Dedifferentiated amniotic fluid mesenchymal stem cell (primary cell): ENCODE data around the gene RAD51B.
A peak's percentile ranks its signal among the peaks of the same experiment; 100 is the strongest.

Experiments used
- DNase-seq: peaks from one replicate; pipeline ENCODE4 v3.0.0-alpha.2; 2016; ENCODE audit errors: extremely low spot score

The RAD51B gene

DNA sequence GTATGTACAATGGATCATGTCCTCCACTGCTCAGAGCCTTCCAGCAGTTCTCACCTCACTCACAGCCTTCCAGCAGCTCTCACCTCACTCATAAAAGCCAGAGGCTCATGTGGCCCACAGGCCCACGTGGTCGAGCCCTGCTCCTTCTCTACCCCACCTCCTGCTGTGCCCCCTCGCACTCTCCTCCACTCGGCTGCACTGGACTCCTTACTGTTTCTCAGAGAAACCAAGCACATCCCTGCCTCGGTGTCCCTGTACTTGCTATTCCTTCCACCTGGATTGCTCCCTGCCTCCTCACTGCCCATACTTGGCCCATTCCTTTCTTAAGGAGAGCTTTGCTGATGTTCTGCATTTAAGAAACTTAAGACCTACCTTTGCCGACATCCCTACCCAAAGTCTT, 753.5 kb downstream of the RAD51B start:
- DNase-seq: no peak

DNA sequence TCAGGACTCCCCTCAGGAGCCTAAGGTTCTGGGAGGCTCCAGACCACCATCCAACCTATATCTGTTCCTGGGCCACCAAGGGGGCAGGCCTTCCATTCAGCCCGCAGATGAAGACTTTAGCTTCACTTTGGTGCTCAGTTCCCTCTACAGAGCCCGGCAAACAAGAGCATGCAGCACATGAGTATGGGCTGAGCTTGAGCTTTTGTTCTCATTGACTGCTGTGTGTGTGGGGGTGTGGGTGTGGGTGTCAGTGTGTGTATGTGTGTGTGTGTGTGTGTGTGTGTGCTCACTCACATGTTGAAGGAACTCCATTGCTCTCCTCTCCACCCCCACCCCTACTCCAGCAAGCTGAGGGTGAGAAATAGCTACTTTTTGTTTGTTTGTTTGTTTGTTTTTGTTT, 754.1 kb downstream of the RAD51B start:
- DNase-seq: no peak

DNA sequence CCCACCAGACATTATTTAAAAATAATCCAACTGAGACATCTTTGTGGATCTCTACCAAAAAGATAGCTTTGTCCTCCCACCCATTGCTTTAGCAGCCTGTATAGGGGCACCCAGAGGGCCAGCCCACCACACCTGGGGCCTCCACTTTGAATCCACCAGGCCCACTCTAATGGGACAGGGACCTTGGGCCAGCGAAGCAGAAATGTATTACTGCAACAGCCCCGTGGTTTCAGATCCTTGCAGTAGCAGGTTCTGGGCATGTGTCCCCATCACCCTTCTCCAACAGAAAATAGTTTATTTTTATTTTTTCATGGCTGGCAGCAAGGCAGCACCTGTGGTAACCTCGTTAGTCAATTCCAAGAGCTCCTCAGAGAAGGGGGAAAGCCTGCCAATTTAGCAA, 754.9 kb downstream of the RAD51B start:
- DNase-seq: no peak

DNA sequence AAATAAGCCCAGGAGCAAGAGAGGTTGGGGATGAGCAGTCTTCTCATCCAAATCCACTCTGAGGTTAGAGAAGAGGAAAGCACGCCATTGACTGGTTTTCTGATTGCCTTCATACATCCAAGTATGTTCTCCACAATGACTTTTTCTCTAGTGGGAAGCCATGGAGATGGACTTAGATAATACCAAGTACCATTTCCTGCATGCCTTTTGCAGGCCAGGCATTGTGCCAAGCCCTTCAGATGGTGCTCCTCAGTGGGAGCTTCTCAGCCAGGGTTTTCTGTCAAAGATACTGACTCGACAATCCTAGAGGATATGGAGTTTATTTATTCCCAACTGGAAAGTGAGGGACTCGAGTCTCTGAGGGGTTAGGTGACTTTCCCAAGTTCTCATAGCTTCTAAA, 755.3 kb downstream of the RAD51B start:
- DNase-seq: no peak

DNA sequence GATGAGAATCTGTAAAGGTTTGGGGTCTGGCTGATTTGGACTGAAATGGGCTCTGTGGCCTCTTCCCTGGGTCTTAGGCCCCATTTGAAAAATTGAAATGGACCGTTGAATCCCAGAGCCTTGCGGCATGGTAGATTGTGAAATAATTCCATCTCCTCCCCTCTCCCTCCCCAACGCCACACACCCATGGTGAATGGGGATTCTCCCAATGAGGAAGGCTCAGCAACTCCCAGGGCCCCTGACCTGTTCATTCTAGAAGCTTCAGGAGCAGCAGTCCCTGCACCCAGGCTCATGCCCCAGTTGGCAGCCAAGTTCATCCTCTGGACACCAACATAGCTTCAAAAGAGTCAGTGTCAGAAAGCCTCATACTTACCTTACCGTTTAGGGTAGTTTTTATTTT, 755.8 kb downstream of the RAD51B start:
- no peak for DNase-seq

DNA sequence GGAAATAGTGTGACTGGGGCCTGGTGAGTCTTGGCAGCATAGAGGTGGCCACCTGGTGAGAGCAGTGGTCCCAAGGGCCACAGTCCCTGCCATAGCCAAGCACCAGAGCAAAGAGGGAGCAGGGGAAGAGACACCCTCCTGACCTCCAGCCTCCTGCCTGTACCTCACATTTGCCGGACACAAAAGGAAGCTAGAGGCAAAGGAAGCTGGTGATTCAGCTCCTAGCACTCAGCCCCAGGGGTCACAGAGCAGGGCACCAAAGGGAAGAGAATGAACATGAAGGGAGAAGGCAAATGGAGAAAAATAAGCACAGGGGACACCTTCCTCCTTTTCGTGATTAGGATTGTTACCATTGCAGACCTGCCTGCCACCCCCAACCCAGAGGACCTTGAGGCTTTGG, 756.5 kb downstream of the RAD51B start:
- no peak for DNase-seq

DNA sequence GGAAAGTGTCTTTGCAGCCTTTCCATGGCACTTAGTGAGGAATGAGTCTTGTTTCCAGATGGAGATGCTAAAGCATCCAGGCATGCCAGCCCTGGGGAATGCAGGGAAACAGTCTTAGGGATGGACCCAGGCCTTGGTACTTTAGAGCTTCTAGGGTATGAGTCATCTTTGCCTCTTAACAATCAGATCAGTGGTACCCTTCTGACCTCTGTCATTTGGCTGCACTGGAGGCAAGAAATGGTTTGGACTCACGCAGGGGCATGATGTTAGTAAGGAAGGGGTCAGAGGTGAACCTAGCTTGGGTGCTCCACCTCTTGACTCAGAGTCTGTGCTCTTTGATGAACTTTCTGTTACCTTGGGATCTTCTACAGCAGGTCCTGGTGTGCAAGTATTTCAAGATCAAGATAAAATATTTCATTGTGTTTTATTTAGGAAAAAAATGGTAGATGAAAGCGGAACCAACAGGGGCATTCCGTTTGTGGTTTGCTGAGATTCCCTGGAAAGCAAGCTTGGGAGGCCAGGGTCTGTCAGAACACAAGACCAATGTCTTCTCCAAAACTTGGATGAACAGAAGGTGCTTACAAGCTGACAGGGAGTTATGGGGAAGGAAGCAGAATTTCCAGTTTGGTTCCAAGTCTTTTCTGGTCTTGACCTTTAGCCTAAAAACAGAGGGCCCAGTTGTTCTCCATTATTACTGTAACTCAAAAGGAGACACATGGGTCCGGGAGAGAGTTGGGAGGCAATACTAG, 757.1 kb downstream of the RAD51B start:
- no peak for DNase-seq

DNA sequence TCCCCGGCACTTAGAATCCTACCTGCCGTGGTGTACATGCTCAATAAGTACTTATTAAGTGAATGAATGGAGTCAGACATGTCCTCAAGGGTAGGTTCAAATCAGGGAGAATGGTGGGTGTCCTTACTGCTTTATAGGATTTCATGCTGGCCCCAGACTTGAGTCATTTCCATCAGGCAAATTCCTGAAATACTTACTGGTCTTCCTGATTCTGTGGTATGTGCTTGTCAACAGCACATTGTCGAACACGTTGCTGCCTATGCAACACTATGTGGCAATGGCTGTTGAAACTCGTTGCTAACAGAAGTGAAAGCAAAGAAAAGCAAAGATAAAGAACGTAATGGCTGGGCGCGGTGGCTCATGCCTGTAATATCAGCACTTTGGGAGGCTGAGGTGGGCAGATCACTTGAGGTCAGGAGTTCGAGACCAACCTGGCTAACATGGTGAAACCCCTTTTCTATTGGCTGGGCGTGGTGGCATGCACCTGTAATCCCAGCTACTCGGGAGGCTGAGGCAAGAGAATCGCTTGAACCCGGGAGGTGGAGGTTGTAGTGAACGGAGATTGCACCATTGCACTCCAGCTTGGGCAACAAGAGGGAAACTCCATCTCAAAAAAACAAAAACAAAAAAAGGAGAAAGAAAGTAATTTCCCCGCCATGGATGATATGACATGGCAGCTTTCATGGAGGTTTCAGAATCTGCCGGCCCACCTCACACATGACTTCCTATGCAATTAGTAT, 758.4 kb downstream of the RAD51B start:
- peak; percentile 89 for DNase-seq

DNA sequence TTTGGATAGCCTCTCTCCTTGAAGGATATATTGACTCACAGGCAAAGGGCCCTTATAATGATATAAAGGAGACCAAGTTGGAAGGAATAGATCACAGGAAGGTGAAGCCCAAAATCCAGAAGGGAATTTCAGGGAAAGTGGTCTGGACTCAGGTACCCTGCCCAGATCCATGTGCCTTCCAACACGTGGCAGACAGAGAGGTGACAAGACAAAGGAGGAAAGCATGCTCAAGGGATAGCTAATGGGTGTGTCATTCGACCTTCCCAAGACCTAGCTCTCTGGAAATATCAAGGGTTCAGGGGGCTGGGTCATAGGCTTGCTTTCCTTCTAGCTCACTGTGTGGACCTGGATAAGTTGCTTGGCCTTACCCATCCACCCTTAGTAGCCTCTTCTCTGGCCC, 759.0 kb downstream of the RAD51B start:
- no peak for DNase-seq

DNA sequence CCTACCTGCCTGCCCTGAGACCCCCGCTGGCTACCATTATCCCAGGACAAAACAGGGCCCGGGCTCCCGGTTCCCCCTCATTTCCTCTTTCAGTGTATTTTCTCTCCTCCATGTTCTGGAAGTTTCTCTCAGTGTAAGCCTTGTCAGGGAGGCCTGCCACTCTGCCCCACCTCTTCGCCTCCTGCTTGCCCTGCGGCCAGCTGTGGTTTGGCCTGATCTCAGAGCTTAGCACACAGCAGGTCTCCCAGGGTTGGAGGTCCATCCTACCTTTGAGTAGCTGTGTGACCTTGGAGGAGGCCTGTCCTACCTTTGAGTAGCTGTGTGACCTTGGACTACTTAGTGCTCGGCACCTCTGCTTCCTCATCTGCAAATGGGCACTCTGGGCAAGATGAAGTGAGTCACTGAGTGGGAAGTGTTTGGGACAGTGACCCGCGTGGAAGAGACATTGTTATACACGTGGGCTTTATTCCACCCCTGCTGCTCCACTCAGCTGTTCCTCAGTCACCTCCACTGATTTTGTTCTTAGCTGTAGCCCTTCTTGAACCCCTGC, 760.6 kb downstream of the RAD51B start:
- DNase-seq: no peak

DNA sequence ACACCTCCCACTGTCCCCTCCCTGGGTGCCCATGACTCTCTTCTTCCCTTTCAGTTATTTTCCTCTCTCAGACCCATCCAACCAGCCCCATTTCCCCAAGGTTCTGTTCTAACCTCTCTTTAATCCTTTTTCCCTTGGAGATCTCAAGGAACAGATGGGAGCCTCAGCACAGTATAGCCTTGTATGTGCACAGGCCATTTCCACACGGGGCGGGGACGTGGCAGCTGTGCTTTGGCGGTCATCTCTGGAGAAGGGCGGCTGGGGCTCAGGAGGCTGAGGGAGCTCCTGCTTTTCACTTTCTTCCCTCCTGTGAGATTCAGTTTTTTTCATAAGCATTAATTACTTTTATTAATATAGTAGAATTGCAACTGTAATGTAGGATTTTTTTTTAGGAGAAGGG, 761.1 kb downstream of the RAD51B start:
- DNase-seq: no peak

DNA sequence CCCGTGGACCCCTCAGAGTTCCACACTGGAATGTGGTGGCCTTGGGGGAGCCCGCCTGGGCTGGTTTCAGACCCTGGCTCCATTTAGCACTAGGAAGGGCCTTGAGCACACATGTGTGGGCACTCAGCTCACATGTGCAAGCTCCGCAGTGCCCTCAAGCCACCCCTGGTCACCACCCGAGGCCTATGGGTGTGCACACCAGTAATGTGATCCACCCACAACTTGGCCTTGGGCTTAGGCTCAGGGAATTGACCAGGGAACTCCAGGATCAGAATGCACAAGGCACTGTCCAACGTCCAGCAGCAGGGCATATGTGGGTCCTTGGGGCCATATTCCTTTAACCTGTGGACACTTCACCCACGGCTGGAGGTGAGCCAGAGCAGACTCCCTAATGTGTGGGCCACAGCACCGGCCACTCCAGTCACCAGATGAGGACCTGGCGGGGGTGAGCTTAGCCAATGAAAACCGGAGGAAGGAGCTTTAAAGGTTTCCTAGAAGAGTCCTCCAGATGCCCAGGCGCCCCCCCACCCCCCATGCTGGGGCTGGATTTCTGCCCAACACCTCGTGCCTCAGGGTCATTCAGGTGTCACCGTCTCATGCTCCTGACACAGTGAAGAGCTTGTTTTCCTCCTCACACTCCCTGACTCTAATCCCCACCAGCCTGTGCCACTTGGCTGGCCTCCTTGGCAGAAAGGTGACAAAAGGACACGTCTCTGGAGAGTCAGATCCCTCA, 764.1 kb downstream of the RAD51B start:
- DNase-seq: no peak

DNA sequence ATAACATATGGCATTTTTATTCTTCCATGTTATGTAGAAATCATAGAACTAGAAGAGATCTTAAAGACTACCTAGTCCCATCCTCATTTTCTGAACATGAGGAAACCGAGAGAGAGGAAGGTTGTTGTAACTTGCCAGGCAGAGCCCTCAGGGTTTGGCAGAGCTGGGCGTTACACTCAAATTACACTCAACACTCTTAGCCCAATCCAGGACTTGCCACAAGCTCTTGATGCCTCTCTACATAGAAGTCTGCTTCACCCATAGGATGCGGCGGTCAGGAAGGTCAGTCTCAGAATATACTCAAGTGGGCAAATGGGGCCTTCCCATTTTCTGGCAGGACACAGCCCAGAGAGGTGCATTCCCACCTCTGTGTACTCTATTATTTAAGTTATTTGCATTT, 765.2 kb downstream of the RAD51B start:
- DNase-seq: no peak

DNA sequence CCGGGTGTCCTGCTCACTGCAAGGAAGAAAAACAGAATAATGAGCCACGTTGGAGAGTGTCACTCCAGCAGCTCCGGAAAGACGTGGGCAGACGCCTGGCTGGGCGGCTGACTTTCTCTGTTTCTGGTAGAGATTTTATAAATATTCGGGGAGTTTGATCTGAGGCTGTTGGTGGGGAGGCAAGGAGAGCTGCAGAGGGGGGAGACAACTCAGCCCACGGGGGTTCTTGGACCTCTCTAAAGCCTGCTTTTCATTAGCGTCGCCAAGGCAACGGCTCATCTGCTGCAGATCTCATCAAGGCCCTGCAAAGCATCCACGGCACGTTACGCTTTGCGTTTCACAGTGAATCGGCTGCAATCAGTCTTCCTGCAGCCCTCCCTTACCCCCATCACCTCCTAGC, 766.1 kb downstream of the RAD51B start:
- no peak for DNase-seq

DNA sequence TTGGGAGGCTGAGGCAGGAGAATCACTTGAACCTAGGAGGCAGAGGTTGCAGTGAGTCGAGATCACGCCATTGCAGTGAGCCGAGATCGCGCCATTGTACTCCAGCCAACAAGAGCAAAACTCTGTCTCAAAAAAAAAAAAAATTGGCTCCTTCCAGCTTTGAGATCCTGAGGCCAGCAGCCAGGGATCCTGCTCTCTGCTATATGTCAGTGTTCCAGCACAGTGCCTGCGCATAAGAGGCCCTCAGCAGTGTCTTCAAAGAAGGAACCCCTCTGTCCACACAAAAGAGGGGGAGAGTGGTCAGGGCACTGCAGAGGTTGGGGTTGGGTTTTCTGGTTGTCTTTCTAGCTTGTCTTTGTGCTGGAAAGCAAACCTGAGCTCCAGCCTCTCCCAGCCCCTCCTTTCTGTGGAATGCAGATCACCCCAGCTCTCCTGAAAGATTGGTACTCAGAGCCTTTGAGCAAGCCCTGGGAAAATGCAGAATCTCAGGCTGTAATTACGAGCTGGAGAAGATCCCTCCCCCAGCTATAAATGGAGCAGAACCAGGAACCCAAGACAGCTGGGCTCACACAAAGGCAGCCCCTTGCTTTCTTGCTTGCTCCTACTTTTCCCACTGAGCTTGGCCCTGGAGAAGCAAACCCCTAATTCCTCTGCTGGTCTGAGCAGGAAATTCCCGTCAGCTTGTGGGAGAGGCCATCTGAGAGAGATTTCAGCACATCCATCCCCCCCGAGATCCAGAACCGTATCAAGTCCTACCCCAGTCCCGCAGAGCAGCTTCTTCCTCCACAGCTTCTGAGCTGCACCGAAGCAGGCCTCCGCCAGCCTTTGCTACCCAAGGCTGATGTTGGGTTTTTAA, 767.5 kb downstream of the RAD51B start:
- DNase-seq: no peak

DNA sequence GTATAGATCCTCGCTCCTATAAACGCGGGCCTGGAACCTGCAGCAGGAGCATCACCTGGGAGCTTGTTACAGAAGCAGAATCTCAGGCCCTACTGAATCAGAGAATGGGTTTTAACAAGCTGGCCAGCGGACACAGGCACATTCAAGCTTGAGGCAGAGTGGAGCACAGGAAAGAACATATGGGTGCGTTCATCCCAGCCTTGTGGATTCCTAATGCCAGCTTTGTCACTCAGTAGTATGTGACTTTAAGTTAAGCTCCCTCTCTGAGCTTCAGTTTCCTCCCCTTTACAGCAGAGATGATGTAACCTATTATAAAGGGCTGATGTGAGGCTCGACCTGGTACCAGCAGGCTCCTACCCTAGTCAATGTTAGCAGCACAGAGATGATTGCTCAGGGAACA, 768.4 kb downstream of the RAD51B start:
- DNase-seq: no peak

DNA sequence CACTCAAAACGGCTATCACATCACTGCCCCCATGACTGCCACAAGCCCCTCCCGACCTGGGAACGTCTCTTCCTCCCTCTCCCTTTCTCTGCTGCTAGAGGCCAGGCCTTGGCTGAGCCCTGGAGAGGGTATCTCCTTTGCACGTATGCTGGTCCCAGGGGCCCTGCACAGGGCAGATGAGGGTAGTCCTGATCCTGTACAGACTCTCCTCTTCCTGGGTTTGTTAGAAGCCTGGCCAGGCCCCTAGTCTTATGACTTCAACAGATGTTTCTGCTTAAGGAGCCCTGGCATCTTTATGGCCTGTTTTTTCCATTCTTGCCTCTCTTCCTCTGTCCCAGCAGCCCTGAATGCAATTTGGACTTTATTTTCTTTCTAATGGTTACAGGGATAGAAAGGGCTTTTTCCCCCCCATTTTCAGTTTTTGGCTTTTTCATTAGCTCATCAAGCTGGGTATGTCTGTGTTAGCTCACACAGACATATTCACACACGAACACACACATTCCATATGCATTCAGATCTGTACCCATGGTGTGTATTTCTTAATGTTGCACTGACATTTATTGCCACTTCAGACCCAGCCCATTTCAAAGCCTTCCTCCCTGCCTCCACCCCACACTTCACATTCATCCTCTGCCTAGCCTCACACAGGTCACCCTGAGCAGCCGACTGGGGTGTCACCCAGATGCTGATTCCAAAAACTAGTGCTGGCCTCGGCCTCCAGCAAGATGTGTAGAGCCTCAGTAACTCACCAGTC, 770.0 kb downstream of the RAD51B start:
- peak; percentile 78 for DNase-seq

DNA sequence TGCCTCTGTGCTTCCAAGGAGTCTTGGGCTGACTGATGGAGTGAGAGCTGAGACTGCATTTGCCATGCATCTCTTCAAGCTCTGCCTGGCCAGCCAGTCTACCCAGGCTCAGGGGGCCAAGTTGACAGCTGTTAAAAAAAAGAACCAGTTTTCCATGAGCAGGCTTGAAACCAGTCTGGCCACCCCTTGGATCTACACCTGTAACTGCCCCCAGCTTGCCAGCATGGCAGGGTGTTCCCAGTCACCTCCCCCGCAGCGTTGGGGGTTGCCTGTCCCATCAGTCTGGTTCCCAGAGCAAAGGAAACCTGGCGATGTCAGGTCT, 770.6 kb downstream of the RAD51B start:
- DNase-seq: no peak

DNA sequence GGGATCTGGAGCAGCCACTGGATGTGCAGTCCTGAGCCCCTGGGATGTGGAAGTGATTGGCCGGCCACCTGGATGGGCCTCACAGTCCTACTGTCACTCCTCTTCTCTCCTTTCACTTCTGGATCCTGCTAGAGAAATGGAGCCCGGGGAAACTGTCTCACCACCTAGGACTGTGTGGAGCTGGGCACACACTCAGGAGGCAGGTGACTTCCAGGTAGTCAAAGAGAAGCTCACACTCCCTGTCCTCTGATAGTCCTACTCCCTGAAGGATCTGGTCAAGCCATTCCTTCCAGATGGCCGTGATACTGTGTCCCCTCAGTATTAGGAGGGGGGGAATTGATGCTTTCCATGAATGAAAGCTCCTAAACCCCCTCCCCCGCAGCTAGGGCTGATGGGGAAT, 772.2 kb downstream of the RAD51B start:
- DNase-seq: no peak

DNA sequence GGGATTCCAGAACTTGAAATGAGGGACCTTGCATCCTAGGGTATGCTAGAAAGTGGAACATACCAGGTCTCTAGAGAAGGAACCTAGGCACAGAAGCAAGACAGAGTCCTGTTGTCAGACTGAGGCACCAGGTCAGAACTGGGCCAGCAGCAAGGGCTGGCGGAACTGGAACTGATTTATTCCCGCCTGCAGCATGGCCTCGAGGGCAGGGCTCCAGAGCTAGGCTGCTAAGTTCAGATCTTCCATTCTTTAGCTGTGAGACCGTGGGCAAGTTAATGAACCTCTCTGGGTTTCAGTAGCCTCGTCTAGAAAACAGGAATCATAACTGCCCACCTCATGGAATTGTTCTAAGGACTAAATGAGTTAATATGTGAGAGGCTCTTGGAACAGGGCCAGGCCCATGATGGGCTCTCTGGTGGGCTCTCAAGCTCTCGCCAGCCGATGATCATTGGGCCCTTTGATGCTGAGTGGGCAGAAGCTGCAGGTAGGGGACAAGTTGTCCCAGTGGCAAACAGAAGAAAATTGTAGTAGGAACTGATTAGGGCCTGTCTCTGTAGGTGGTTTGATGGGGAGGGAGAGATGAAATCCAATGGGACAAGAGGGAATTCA, 773.5 kb downstream of the RAD51B start:
- DNase-seq: no peak
